ENCODE measurements around the gene SETD3.

The SETD3 gene

DNA sequence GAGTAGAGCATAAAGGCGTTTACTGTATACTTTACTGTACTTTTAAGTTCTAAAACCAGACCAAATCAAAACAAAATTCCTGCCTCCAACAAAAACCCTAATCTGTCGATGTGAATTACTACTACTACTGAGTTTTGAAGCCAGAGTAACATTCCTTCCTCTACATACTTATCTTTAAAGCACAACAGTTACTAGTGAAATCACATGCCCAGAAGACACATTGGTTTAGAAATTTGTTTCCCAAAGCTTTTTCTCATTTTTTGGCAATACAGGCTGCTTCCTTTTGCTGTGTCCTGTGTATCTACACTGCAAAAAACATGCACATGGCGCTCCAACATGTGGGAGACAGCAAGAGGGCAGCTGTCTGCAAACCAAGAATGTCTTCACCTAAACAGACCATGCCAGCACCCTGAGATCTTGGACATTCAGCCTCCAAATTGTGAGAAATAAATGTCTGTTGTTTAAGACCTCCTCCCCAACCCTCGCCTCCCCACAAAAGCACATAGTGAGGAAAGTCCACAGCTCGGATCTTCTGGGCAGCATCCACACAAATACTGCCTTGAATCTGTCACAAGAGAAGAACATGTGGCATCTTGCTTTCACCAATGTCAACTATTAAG, 21.1 kb downstream of the SETD3 start:
- Histone ChIP-seq H3K4me2 (no peak overlapping the region), H3K36me3 (ENCODE audit: insufficient read depth) (peaks cover 3% of the 10 kb centered on the region), H3K27ac (no peak overlapping the region), H4K20me1 (ENCODE audit: insufficient read depth) (no peaks in the 10 kb centered on the region), H3K9ac (no peak overlapping the region), H3K79me2 (ENCODE audit: insufficient read depth, low read depth) (no peaks in the 10 kb centered on the region), H3K27me3 (ENCODE audit: insufficient read depth, low read depth) (no peaks in the 10 kb centered on the region), H2AFZ (ENCODE audit: low read depth) (no peak overlapping the region), H3K4me3 (IDR thresholded peaks at IDR 0.05; ENCODE audit: insufficient read depth, low read depth, low read length) (no peak overlapping the region), H3K4me1 (ENCODE audit: low read depth, poor library complexity, severe bottlenecking) (no peaks in the 10 kb centered on the region)
- TF ChIP-seq, protein P1, sequence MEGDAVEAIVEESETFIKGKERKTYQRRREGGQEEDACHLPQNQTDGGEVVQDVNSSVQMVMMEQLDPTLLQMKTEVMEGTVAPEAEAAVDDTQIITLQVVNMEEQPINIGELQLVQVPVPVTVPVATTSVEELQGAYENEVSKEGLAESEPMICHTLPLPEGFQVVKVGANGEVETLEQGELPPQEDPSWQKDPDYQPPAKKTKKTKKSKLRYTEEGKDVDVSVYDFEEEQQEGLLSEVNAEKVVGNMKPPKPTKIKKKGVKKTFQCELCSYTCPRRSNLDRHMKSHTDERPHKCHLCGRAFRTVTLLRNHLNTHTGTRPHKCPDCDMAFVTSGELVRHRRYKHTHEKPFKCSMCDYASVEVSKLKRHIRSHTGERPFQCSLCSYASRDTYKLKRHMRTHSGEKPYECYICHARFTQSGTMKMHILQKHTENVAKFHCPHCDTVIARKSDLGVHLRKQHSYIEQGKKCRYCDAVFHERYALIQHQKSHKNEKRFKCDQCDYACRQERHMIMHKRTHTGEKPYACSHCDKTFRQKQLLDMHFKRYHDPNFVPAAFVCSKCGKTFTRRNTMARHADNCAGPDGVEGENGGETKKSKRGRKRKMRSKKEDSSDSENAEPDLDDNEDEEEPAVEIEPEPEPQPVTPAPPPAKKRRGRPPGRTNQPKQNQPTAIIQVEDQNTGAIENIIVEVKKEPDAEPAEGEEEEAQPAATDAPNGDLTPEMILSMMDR (conservative IDR thresholded peaks at IDR 0.05; ENCODE audit: low read depth, low read length): no peak

DNA sequence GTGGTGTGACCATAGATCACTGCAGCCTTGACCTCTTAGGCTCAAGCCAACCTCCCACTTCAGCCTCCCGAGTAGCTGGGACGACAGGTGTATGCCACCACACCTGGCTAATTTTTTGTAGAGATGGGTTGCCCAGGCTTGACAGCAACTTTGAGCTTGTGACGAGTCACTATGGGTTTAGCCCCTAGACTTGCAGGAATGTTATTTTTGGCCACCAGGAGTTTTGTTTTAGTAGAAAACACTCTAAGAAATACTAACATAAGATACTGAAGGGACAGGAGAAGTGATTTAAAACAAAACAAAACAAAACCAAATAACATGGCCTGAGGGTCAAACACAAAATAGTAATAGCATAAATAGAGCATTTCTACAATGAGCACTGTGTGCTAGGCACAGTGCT, 26.4 kb downstream of the SETD3 start:
- H3K9ac ChIP-seq: no peak overlapping the region
- peaks cover 3% of the 10 kb centered on the region; the same call in 1 of the 2 replicates for H3K36me3 ChIP-seq (ENCODE audit: insufficient read depth)

DNA sequence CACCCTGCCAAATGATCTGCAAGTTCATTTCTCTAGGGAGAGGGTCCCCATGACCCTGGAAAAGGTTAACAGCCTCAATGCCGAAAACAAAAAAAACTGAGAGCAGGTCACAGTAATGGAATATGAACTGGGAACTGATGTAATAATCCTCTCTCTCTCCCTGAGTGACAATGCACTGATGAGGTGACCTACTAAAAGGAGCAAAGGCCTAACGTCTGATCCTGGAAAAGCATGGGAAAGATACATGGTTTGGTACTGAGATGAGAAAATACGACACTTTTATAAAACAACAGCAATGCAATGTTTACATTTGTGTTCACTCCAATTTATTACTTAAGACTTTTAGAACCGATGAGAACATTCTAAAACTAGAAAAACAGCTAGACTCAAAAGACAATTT, 27.7 kb downstream of the SETD3 start:
- no peaks in the 10 kb centered on the region for H3K4me1 ChIP-seq (ENCODE audit: low read depth, poor library complexity, severe bottlenecking)
- no peak overlapping the region for H3K4me2 ChIP-seq
- H3K79me2 ChIP-seq (ENCODE audit: insufficient read depth, low read depth): no peaks in the 10 kb centered on the region
- no peak overlapping the region for H2AFZ ChIP-seq (ENCODE audit: low read depth)
- peaks cover 3% of the 10 kb centered on the region; the same call in 1 of the 2 replicates for H3K36me3 ChIP-seq (ENCODE audit: insufficient read depth)
- H3K27me3 ChIP-seq (ENCODE audit: insufficient read depth, low read depth): no peaks in the 10 kb centered on the region
- no peak overlapping the region for H3K9ac ChIP-seq
- no peak overlapping the region for H3K27ac ChIP-seq
- TF ChIP-seq, protein P1 (conservative IDR thresholded peaks at IDR 0.05; ENCODE audit: low read depth, low read length): no peak
- H4K20me1 ChIP-seq (ENCODE audit: insufficient read depth): no peaks in the 10 kb centered on the region
- H3K4me3 ChIP-seq (IDR thresholded peaks at IDR 0.05; ENCODE audit: insufficient read depth, low read depth, low read length): no peak overlapping the region

More for the DNA sequence above, 26.4 kb downstream of the SETD3 start:
- Histone ChIP-seq H3K4me3 (IDR thresholded peaks at IDR 0.05; ENCODE audit: insufficient read depth, low read depth, low read length) (no peak overlapping the region), H3K4me1 (ENCODE audit: low read depth, poor library complexity, severe bottlenecking) (no peaks in the 10 kb centered on the region), H3K79me2 (ENCODE audit: insufficient read depth, low read depth) (no peaks in the 10 kb centered on the region), H3K4me2 (no peak overlapping the region), H3K27ac (no peak overlapping the region), H2AFZ (ENCODE audit: low read depth) (no peak overlapping the region), H3K27me3 (ENCODE audit: insufficient read depth, low read depth) (no peaks in the 10 kb centered on the region), H4K20me1 (ENCODE audit: insufficient read depth) (no peaks in the 10 kb centered on the region)
- TF ChIP-seq, protein P1 (conservative IDR thresholded peaks at IDR 0.05; ENCODE audit: low read depth, low read length): no peak

DNA sequence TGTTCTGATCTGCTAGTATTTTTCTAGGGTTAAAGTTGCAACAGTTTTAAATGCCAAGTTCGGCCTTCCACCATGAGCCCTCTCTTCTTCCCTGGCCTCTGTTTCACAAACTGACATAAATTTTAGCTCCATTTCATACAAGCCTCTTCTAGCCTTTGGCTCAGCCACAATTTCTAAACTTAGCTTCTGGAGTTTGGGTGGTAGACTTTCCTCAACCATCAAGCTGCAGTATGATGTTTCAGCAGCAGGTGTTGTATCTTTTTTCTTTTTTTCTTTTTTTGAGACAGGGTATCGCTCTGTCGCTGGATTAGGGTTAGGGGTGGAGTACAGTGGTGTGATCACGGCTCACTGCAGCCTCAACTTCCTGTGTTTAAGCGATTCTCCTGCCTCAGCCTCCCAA, 29.4 kb downstream of the SETD3 start:
- TF ChIP-seq, protein P1 (conservative IDR thresholded peaks at IDR 0.05; ENCODE audit: low read depth, low read length): no peak
- H3K9ac ChIP-seq: no peak overlapping the region
- no peak overlapping the region for H3K27ac ChIP-seq
- no peaks in the 10 kb centered on the region for H3K36me3 ChIP-seq (ENCODE audit: insufficient read depth)
- H3K4me2 ChIP-seq: no peak overlapping the region
- no peaks in the 10 kb centered on the region for H3K4me1 ChIP-seq (ENCODE audit: low read depth, poor library complexity, severe bottlenecking)
- no peak overlapping the region for H3K4me3 ChIP-seq (IDR thresholded peaks at IDR 0.05; ENCODE audit: insufficient read depth, low read depth, low read length)
- H4K20me1 ChIP-seq (ENCODE audit: insufficient read depth): no peaks in the 10 kb centered on the region
- no peaks in the 10 kb centered on the region for H3K79me2 ChIP-seq (ENCODE audit: insufficient read depth, low read depth)
- H3K27me3 ChIP-seq (ENCODE audit: insufficient read depth, low read depth): no peaks in the 10 kb centered on the region
- no peak overlapping the region for H2AFZ ChIP-seq (ENCODE audit: low read depth)

Measured in KMS-11 (cell line).